WTC11 (cell line): ENCODE results near the gene SVOP.

ENCODE experiments used
- CREB1 ChIP-seq: sonication (generic); formaldehyde crosslinking; IDR thresholded peaks from 2 replicates; pipeline ENCODE4 v1.8.0; 2023; ENCODE audit warnings: mild to moderate bottlenecking, missing genetic modification reagents
- JAZF1 ChIP-seq: fragments of 250-450 bp; sonication (Bioruptor Pico); IDR thresholded peaks from 2 replicates; pipeline ENCODE4 v1.9.0; 2021; ENCODE audit warnings: moderate library complexity, mild to moderate bottlenecking, inconsistent platforms
- JUN ChIP-seq: sonication (generic); formaldehyde crosslinking; IDR thresholded peaks from 2 replicates; pipeline ENCODE4 v1.8.0; 2023; ENCODE audit warnings: mild to moderate bottlenecking, missing genetic modification reagents
- NFE2L1 ChIP-seq: sonication (generic); formaldehyde crosslinking; IDR thresholded peaks from 2 replicates; pipeline ENCODE4 v1.8.1; 2023; ENCODE audit warnings: missing genetic modification reagents
- NFYB ChIP-seq: sonication (generic); formaldehyde crosslinking; conservative IDR thresholded peaks from 2 replicates; pipeline ENCODE4 v1.8.0; 2022; ENCODE audit warnings: low read depth, missing genetic modification reagents
- NR2C2 ChIP-seq: sonication (generic); formaldehyde crosslinking; IDR thresholded peaks from 2 replicates; pipeline ENCODE4 v1.8.0; 2022; ENCODE audit warnings: mild to moderate bottlenecking, missing genetic modification reagents
- SMAD3 ChIP-seq: sonication (generic); formaldehyde crosslinking; IDR thresholded peaks from 2 replicates; pipeline ENCODE4 v1.8.0; 2022; ENCODE audit warnings: missing genetic modification reagents, mild to moderate bottlenecking, borderline replicate concordance
- TCF7 ChIP-seq: sonication (generic); formaldehyde crosslinking; IDR thresholded peaks from 2 replicates; pipeline ENCODE4 v1.8.0; 2022; ENCODE audit warnings: mild to moderate bottlenecking, low read depth, missing genetic modification reagents, moderate library complexity
- ZNF138 ChIP-seq: sonication (generic); formaldehyde crosslinking; conservative IDR thresholded peaks from 2 replicates; pipeline ENCODE4 v1.8.1; 2022; ENCODE audit warnings: mild to moderate bottlenecking, moderate library complexity, missing genetic modification reagents
- ZNF263 ChIP-seq: sonication (generic); formaldehyde crosslinking; IDR thresholded peaks from 2 replicates; pipeline ENCODE4 v1.8.1; 2022; ENCODE audit warnings: low read depth, mild to moderate bottlenecking, moderate library complexity, missing genetic modification reagents
- TF ChIP-seq, protein P1 (sequence below): sonication (generic); formaldehyde crosslinking; conservative IDR thresholded peaks from 2 replicates; pipeline ENCODE4 v1.8.1; 2022; ENCODE audit warnings: mild to moderate bottlenecking, missing genetic modification reagents
- TF ChIP-seq, protein P2 (sequence below): fragments of 200-600 bp; IDR thresholded peaks from 2 replicates; pipeline ENCODE4 v1.8.0; 2022; ENCODE audit warnings: antibody characterized with exemption
- TF ChIP-seq, protein P3 (sequence below): fragments of 250-450 bp; sonication (Bioruptor Pico); IDR thresholded peaks from 2 replicates; pipeline ENCODE4 v1.8.0; 2021; ENCODE audit warnings: mild to moderate bottlenecking

DNA sequence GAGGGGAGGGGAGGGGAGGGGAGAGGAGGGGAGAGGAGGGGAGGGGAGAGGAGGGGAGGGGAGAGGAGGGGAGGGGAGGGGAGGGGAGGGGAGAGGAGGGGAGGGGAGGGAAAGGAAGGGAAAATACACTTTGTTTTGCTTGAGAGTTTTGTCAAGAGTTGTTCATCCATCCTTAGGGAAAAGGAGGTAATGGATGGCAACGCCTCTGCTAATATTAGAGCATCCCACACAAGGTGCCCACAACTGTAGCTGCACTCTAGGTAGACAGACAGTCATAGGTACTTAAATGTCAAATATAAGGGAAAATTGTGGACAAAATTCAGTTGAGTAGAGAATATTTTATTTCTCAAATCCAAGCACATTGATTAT, 161.0 kb downstream of the SVOP start:
- TF ChIP-seq NFYB (CRISPR knock-in tag) (no peak), ZNF263 (CRISPR knock-in tag) (no peak), JAZF1 (CRISPR knock-in tag) (no peak), SMAD3 (no peak), ZNF138 (CRISPR knock-in tag) (no peak), JUN (CRISPR knock-in tag) (no peak), TCF7 (CRISPR knock-in tag) (no peak), CREB1 (CRISPR knock-in tag) (no peak), NR2C2 (CRISPR knock-in tag) (no peak), NFE2L1 (CRISPR knock-in tag) (no peak)
- TF ChIP-seq, protein P1, sequence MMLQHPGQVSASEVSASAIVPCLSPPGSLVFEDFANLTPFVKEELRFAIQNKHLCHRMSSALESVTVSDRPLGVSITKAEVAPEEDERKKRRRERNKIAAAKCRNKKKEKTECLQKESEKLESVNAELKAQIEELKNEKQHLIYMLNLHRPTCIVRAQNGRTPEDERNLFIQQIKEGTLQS (CRISPR knock-in tag) = no peak
- TF ChIP-seq, protein P2, sequence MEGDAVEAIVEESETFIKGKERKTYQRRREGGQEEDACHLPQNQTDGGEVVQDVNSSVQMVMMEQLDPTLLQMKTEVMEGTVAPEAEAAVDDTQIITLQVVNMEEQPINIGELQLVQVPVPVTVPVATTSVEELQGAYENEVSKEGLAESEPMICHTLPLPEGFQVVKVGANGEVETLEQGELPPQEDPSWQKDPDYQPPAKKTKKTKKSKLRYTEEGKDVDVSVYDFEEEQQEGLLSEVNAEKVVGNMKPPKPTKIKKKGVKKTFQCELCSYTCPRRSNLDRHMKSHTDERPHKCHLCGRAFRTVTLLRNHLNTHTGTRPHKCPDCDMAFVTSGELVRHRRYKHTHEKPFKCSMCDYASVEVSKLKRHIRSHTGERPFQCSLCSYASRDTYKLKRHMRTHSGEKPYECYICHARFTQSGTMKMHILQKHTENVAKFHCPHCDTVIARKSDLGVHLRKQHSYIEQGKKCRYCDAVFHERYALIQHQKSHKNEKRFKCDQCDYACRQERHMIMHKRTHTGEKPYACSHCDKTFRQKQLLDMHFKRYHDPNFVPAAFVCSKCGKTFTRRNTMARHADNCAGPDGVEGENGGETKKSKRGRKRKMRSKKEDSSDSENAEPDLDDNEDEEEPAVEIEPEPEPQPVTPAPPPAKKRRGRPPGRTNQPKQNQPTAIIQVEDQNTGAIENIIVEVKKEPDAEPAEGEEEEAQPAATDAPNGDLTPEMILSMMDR = no peak
- TF ChIP-seq, protein P3, sequence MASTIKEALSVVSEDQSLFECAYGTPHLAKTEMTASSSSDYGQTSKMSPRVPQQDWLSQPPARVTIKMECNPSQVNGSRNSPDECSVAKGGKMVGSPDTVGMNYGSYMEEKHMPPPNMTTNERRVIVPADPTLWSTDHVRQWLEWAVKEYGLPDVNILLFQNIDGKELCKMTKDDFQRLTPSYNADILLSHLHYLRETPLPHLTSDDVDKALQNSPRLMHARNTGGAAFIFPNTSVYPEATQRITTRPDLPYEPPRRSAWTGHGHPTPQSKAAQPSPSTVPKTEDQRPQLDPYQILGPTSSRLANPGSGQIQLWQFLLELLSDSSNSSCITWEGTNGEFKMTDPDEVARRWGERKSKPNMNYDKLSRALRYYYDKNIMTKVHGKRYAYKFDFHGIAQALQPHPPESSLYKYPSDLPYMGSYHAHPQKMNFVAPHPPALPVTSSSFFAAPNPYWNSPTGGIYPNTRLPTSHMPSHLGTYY (CRISPR knock-in tag) = no peak
